Measurements from ENCODE around the gene RNF145. TPM values are rescaled to one million over a fixed set of nuclear protein-coding genes. Genes with fewer than 3 reads are reported as not detected.

Gene RNF145
- total and polyA plus RNA-seq, 2 of the 13 experiments (the other 11 are each of a cell fraction or from before 2014, with no cell fraction given), result 24.6 TPM

DNA sequence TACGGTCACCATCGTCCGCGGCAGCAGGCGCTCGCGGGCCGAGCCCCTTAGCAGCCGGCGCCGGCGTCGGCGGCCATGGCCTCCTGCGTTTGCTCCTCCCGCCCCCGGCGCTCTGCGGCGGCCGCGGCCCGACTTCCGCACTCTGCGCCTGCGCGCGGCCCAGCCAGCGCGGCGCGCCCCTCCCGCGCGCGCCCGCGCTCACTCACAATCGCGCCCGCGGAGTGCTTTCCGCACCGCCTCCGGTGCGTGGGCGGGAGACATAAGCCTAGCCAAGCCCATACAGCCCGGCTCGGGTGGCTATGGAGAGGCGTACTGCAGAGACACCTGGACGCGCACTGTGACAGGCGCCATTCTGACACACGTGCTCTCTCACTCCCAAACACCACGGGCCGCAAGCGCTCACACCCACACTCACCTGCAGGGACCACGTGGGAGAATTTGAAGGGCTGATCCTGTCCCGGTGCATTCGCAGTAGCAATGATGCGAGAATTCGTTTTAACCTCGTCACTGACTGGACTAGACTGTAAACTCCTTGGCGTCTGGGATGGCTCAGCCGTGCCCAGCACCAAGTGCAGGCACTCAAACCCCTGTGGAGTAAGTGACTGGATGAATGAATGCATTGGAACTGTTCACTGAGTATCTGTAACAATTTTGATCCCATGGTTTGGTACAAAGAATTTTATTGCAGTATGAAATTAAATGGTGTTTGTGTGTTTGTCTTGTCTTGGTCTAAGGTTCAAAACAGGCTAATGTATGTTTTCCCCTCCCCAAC lies at the start of gene RNF145 (continued):
- TF ChIP-seq NR2F6 (IDR thresholded peaks at IDR 0.05), result no peak
- no peak for TF ChIP-seq NR2F6 (CRISPR knock-in tag; IDR thresholded peaks at IDR 0.05)
- no peak; the same call in 1 of the 2 replicates for TF ChIP-seq ZNF441 (CRISPR knock-in tag; IDR thresholded peaks at IDR 0.05; ENCODE audit: borderline replicate concordance)
- TF ChIP-seq, protein P1, sequence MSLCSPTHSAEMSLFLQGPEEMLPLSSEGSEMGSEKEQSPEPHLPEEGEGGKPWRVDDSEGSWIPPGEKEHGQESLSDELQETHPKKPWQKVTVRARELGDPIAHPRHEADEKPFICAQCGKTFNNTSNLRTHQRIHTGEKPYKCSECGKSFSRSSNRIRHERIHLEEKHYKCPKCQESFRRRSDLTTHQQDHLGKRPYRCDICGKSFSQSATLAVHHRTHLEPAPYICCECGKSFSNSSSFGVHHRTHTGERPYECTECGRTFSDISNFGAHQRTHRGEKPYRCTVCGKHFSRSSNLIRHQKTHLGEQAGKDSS (CRISPR knock-in tag; IDR thresholded peaks at IDR 0.05; ENCODE audit: borderline replicate concordance, low read depth), result no peak
- TF ChIP-seq MYNN (CRISPR knock-in tag; IDR thresholded peaks at IDR 0.05; ENCODE audit: low read depth), result no peak
- TF ChIP-seq JDP2 (CRISPR knock-in tag; IDR thresholded peaks at IDR 0.05; ENCODE audit: borderline replicate concordance), result no peak
- TF ChIP-seq PRMT3 (CRISPR knock-in tag; IDR thresholded peaks at IDR 0.05; ENCODE audit: borderline replicate concordance, low read depth), result no peak
- TF ChIP-seq PCBP1 (IDR thresholded peaks at IDR 0.05; ENCODE audit: borderline replicate concordance, low read depth, low read length), result no peak
- TF ChIP-seq ZNF138 (CRISPR knock-in tag; IDR thresholded peaks at IDR 0.05; ENCODE audit: low read depth), result no peak
- TF ChIP-seq NFKBIZ (CRISPR knock-in tag; IDR thresholded peaks at IDR 0.05), result no peak
- peak; percentile 68 for TF ChIP-seq ERF (CRISPR knock-in tag; IDR thresholded peaks at IDR 0.05)
- TF ChIP-seq HNF4G (IDR thresholded peaks at IDR 0.05; ENCODE audit: borderline replicate concordance, low read depth, low read length), result no peak
- TF ChIP-seq HNF4G (CRISPR knock-in tag; IDR thresholded peaks at IDR 0.05; ENCODE audit: borderline replicate concordance, low read depth), result 0 out of 2 replicates have a peak, but pooled peaks have one; percentile 46
- TF ChIP-seq, protein P2, sequence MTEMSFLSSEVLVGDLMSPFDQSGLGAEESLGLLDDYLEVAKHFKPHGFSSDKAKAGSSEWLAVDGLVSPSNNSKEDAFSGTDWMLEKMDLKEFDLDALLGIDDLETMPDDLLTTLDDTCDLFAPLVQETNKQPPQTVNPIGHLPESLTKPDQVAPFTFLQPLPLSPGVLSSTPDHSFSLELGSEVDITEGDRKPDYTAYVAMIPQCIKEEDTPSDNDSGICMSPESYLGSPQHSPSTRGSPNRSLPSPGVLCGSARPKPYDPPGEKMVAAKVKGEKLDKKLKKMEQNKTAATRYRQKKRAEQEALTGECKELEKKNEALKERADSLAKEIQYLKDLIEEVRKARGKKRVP (CRISPR knock-in tag; IDR thresholded peaks at IDR 0.05), result no peak
- no peak for TF ChIP-seq HHEX (CRISPR knock-in tag; IDR thresholded peaks at IDR 0.05)
- 0 out of 2 replicates have a peak, but pooled peaks have one; percentile 48 for TF ChIP-seq REL (CRISPR knock-in tag; conservative IDR thresholded peaks at IDR 0.05)
- no peak for TF ChIP-seq ARID2 (CRISPR knock-in tag; IDR thresholded peaks at IDR 0.05; ENCODE audit: borderline replicate concordance)
- TF ChIP-seq ZNF446 (CRISPR knock-in tag; IDR thresholded peaks at IDR 0.05), result no peak
- TF ChIP-seq NCOA2 (CRISPR knock-in tag; IDR thresholded peaks at IDR 0.05), result peak; percentile 31
- TF ChIP-seq ZNF510 (CRISPR knock-in tag; IDR thresholded peaks at IDR 0.05; ENCODE audit: low read depth), result 0 out of 2 replicates have a peak, but pooled peaks have one; percentile 44
- TF ChIP-seq ZNF550 (CRISPR knock-in tag; IDR thresholded peaks at IDR 0.05; ENCODE audit: borderline replicate concordance), result no peak
- TF ChIP-seq ZNF143 (CRISPR knock-in tag; IDR thresholded peaks at IDR 0.05), result 0 out of 2 replicates have a peak, but pooled peaks have one; percentile 53
- TF ChIP-seq, protein P3, sequence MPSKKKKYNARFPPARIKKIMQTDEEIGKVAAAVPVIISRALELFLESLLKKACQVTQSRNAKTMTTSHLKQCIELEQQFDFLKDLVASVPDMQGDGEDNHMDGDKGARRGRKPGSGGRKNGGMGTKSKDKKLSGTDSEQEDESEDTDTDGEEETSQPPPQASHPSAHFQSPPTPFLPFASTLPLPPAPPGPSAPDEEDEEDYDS (CRISPR knock-in tag; IDR thresholded peaks at IDR 0.05), result no peak
- TF ChIP-seq, protein P4, sequence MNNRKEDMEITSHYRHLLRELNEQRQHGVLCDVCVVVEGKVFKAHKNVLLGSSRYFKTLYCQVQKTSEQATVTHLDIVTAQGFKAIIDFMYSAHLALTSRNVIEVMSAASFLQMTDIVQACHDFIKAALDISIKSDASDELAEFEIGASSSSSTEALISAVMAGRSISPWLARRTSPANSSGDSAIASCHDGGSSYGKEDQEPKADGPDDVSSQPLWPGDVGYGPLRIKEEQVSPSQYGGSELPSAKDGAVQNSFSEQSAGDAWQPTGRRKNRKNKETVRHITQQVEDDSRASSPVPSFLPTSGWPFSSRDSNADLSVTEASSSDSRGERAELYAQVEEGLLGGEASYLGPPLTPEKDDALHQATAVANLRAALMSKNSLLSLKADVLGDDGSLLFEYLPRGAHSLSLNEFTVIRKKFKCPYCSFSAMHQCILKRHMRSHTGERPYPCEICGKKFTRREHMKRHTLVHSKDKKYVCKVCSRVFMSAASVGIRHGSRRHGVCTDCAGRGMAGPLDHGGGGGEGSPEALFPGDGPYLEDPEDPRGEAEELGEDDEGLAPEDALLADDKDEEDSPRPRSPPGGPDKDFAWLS (CRISPR knock-in tag; IDR thresholded peaks at IDR 0.05; ENCODE audit: borderline replicate concordance), result no peak
- TF ChIP-seq ZNF530 (CRISPR knock-in tag; IDR thresholded peaks at IDR 0.05; ENCODE audit: low read depth), result 0 out of 2 replicates have a peak, but pooled peaks have one; percentile 76
- no peak for TF ChIP-seq PAF1 (CRISPR knock-in tag; IDR thresholded peaks at IDR 0.05)
- no peak for TF ChIP-seq ARNT (IDR thresholded peaks at IDR 0.05)
- TF ChIP-seq RBM22 (optimal IDR thresholded peaks at IDR 0.05; ENCODE audit: low read length), result no peak
- no peak for TF ChIP-seq ZNF878 (CRISPR knock-in tag; IDR thresholded peaks at IDR 0.05)

Data from HepG2 (cell line).